ENCODE results near the gene ZNF830. TPM values are rescaled to one million over a fixed set of nuclear protein-coding genes. Genes with fewer than 3 reads are reported as not detected.

Gene ZNF830
- total RNA-seq, 1 donor from 2014 or later = 18.5 TPM

DNA sequence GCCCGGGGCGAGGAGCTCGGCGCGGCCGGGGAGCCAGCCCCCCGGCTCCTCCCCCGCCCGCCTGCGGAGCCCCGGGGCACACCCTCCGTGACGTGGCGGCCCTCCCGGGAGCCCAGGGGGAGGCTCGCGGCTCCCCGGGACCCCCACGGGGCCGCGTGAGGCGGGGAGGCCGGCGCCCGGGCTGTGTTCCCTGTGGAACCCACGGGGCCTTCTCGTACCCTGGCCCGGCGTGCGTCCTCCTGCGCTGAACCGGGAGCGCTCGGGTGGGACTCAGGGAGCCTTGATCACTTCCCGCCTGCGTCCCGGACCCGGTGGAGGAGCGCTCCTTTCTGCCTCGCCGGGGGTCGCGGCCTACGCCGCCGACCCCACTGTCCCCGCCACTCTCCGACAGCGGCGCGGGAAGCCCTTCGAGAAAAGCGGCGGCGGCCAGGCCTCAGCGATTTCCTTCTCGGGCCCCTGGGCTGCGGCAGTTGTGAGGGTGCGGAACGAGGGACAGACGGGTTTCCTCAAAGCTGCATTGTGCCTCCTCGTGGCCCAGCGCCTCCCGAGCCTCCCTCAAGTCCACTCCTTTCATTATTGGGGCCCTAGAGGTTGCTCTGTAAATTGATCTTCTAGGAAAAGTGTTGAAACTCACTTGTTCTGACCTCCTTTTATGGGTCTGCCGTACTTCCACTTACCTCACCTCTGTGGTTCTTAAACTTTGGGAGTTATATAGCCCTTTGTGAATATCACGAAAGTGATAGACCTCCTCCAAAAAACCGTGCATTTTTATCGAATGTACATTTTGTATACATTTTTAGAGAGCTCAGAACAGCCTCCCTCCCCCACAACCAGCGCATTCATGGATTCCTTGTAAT is 19.6 kb downstream of the ZNF830 start:
- Mint-ChIP-seq H3K4me1 (ENCODE audit: unreplicated experiment) (peaks cover 21% of the 10 kb centered on the region), H3K27ac (ENCODE audit: unreplicated experiment) (peak overlapping the region; percentile 95), H3K9me3 (ENCODE audit: unreplicated experiment) (no peaks in the 10 kb centered on the region), H3K27me3 (ENCODE audit: unreplicated experiment) (peaks cover 7% of the 10 kb centered on the region), H3K4me3 (ENCODE audit: unreplicated experiment) (peak overlapping the region; percentile 95), H3K36me3 (ENCODE audit: low read depth, unreplicated experiment) (peaks cover 4% of the 10 kb centered on the region)
- DNase-seq (ENCODE audit: low spot score) = peak; percentile 67
- peak; percentile 13 for TF ChIP-seq CTCF (IDR thresholded peaks at IDR 0.05; ENCODE audit: unreplicated experiment)

GRCh38 chr17:34981538-34982241 is 20.4 kb downstream of the ZNF830 start:
- Mint-ChIP-seq H3K36me3 (ENCODE audit: low read depth, unreplicated experiment) (peaks cover 10% of the 10 kb centered on the region), H3K9me3 (ENCODE audit: unreplicated experiment) (no peaks in the 10 kb centered on the region), H3K4me3 (ENCODE audit: unreplicated experiment) (peak overlapping the region; percentile 95), H3K4me1 (ENCODE audit: unreplicated experiment) (peaks cover 21% of the 10 kb centered on the region), H3K27ac (ENCODE audit: unreplicated experiment) (peak overlapping the region; percentile 95), H3K27me3 (ENCODE audit: unreplicated experiment) (peaks cover 7% of the 10 kb centered on the region)
- no peak for DNase-seq (ENCODE audit: low spot score)
- no peak for TF ChIP-seq CTCF (IDR thresholded peaks at IDR 0.05; ENCODE audit: unreplicated experiment)

- Mint-ChIP-seq H3K27me3 (ENCODE audit: unreplicated experiment) (peaks cover 3% of the 10 kb centered on the region), H3K4me3 (ENCODE audit: unreplicated experiment) (no peak overlapping the region), H3K27ac (ENCODE audit: unreplicated experiment) (no peak overlapping the region), H3K36me3 (ENCODE audit: low read depth, unreplicated experiment) (peaks cover 25% of the 10 kb centered on the region), H3K9me3 (ENCODE audit: unreplicated experiment) (no peaks in the 10 kb centered on the region), H3K4me1 (ENCODE audit: unreplicated experiment) (peaks cover 22% of the 10 kb centered on the region)
- TF ChIP-seq CTCF (IDR thresholded peaks at IDR 0.05; ENCODE audit: unreplicated experiment) = no peak
- DNase-seq (ENCODE audit: low spot score) = no peak
These were observed 25.9 kb downstream of the ZNF830 start for GRCh38 chr17:34987232-34987631.

DNA sequence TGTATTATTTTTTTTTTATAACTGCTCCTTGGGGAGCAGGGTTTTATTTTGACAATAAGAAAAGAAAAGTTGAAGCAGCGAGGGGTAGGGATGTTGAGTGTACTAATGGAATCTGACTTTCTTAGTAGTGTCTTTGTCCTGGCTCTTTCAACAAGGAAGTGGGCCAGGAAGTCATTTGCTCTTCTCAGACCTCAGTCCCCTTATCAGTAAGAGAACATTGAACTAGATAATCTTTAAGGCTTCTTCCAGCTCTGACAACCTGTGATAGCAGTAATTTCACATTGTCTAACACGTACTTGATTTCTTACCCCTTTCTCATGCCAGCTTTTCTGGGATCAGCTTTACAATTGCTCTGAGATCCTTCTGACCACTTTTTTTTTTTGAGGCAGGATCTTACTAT is 27.3 kb downstream of the ZNF830 start:
- H3K4me3 Mint-ChIP-seq (ENCODE audit: unreplicated experiment) = no peak overlapping the region
- no peaks in the 10 kb centered on the region for H3K9me3 Mint-ChIP-seq (ENCODE audit: unreplicated experiment)
- H3K4me1 Mint-ChIP-seq (ENCODE audit: unreplicated experiment) = peaks cover 17% of the 10 kb centered on the region
- H3K36me3 Mint-ChIP-seq (ENCODE audit: low read depth, unreplicated experiment) = peaks cover 35% of the 10 kb centered on the region
- no peak for TF ChIP-seq CTCF (IDR thresholded peaks at IDR 0.05; ENCODE audit: unreplicated experiment)
- DNase-seq (ENCODE audit: low spot score) = no peak
- H3K27me3 Mint-ChIP-seq (ENCODE audit: unreplicated experiment) = peaks cover 3% of the 10 kb centered on the region
- peak overlapping the region; percentile 61 for H3K27ac Mint-ChIP-seq (ENCODE audit: unreplicated experiment)

GRCh38 chr17:34989473-34989872 is 28.1 kb downstream of the ZNF830 start:
- Mint-ChIP-seq H3K4me1 (ENCODE audit: unreplicated experiment) (peaks cover 17% of the 10 kb centered on the region), H3K27me3 (ENCODE audit: unreplicated experiment) (peaks cover 3% of the 10 kb centered on the region), H3K27ac (ENCODE audit: unreplicated experiment) (peak overlapping the region; percentile 79), H3K4me3 (ENCODE audit: unreplicated experiment) (no peak overlapping the region), H3K9me3 (ENCODE audit: unreplicated experiment) (no peaks in the 10 kb centered on the region), H3K36me3 (ENCODE audit: low read depth, unreplicated experiment) (peaks cover 36% of the 10 kb centered on the region)
- no peak for DNase-seq (ENCODE audit: low spot score)
- no peak for TF ChIP-seq CTCF (IDR thresholded peaks at IDR 0.05; ENCODE audit: unreplicated experiment)
